Measurements from ENCODE around the gene AMN1.

AMN1 gene

DNA sequence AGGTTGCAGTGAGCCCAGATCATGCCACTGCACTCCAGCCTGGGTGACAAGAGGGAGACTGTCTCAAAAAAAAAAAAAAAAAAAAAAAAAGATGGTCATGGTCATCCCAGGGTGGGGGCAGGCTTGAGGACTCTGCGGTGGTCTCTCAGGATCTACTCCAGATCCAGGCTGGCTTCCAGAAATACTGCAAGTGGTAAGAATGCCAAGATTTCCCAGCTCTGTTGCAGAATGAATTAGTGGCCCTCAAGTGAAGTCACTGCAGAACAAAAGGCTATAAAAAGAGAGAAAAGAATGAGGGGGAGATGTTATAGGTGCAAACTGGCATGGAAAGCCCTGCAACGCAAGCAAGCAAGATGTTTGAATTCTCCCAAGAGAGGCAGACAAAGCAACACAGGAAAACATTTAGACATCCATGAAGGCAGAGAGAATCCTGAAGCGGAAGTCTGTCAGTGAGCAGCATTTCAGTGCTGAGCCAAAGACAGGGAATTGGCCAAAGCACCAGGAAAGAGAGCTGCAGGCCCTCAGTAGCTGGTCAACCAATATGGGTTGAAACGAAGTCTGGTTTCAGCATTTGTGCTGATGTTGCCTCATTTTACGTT, 101.3 kb downstream of the AMN1 start:
- DNase-seq: no peak

- no peak for DNase-seq
Observed at GRCh38 chr12:31626270-31626995, 102.4 kb downstream of the AMN1 start.

- no peak for DNase-seq
Observed at GRCh38 chr12:31622038-31622437, 106.8 kb downstream of the AMN1 start.

All from CD4-positive, alpha-beta T cell treated with Interleukin-4 for 1 hour (primary cell).